Mesenchymal stem cell (in vitro differentiated cells and primary cell): ENCODE data around the gene AACS.
"Not testable (repeated sequence)": the region's sequence is repeated elsewhere in the genome, so short reads cannot be mapped to it uniquely, and the experiment has no call there.

Source experiments
- DNase-seq: peaks from one replicate; pipeline ENCODE4 v3.0.0-alpha.2; 2013
- H2AFZ ChIP-seq: one replicate; pipeline ENCODE4 v1.6.1; 2013; ENCODE audit warnings: low read depth, mild to moderate bottlenecking, control low read depth, inconsistent platforms, low read length, moderate library complexity
- H2AK5ac ChIP-seq: 2 replicates; pipeline ENCODE4 v1.6.1; 2013; ENCODE audit warnings: low read length, moderate library complexity, mild to moderate bottlenecking, inconsistent platforms; ENCODE audit not compliant: severe bottlenecking
- H2BK120ac ChIP-seq: one replicate; pipeline ENCODE4 v1.6.1; 2013; ENCODE audit warnings: low read depth, mild to moderate bottlenecking, inconsistent platforms, low read length, moderate library complexity
- H2BK12ac ChIP-seq, 2 experiments: one replicate each; pipeline ENCODE4 v1.6.1; 2013; ENCODE audit warnings: inconsistent platforms in 2 of 2, low read length in 2 of 2, mild to moderate bottlenecking in 2 of 2, moderate library complexity in 2 of 2, control low read depth in 1 of 2
- H2BK15ac ChIP-seq: one replicate; pipeline ENCODE4 v1.6.1; 2013; ENCODE audit warnings: mild to moderate bottlenecking, low read depth, inconsistent platforms; ENCODE audit not compliant: poor library complexity, severe bottlenecking
- H2BK5ac ChIP-seq: 2 replicates; pipeline ENCODE4 v1.6.1; 2013; ENCODE audit warnings: low read depth, mild to moderate bottlenecking, low read length, control low read depth, inconsistent platforms; ENCODE audit not compliant: poor library complexity, severe bottlenecking
- H3K14ac ChIP-seq, 2 experiments: one replicate each; pipeline ENCODE4 v1.6.1; 2013; ENCODE audit warnings: inconsistent platforms in 2 of 2, low read length in 2 of 2, control low read depth in 1 of 2, mild to moderate bottlenecking in 1 of 2, moderate library complexity in 1 of 2
- H3K18ac ChIP-seq, 2 experiments: one replicate each; pipeline ENCODE4 v1.6.1; 2013; ENCODE audit warnings: inconsistent platforms in 2 of 2, low read length in 2 of 2, control low read depth in 1 of 2, low read depth in 1 of 2, mild to moderate bottlenecking in 1 of 2
- H3K23ac ChIP-seq, 2 experiments: one replicate each; pipeline ENCODE4 v1.6.1; 2013; ENCODE audit warnings: inconsistent platforms in 2 of 2, low read length in 2 of 2, mild to moderate bottlenecking in 2 of 2, moderate library complexity in 2 of 2, control low read depth in 1 of 2
- H3K27ac ChIP-seq: 2 replicates; pipeline ENCODE4 v1.5.1; 2013; ENCODE audit warnings: mild to moderate bottlenecking, moderate library complexity, low read length, control low read depth, inconsistent platforms; ENCODE audit not compliant: poor library complexity, severe bottlenecking
- H3K27me3 ChIP-seq, 2 experiments: 2 replicates each; pipeline versions ENCODE4 v1.6.1 to v1.7.0; 2013; ENCODE audit warnings: low read length in 2 of 2, mild to moderate bottlenecking in 2 of 2, moderate library complexity in 2 of 2, control low read depth in 1 of 2, inconsistent platforms in 1 of 2; ENCODE audit not compliant: control insufficient read depth in 1 of 2, insufficient read depth in 1 of 2
- H3K36me3 ChIP-seq, 2 experiments: 2 replicates each; pipeline versions ENCODE4 v1.6.1 to v1.7.0; 2013; ENCODE audit warnings: low read length in 2 of 2, control low read depth in 1 of 2, inconsistent platforms in 1 of 2, low read depth in 1 of 2, mild to moderate bottlenecking in 1 of 2; ENCODE audit not compliant: insufficient read depth in 2 of 2, control insufficient read depth in 1 of 2
- H3K4ac ChIP-seq, 2 experiments: one replicate each; pipeline ENCODE4 v1.6.1; 2013; ENCODE audit warnings: inconsistent platforms in 2 of 2, low read length in 2 of 2, mild to moderate bottlenecking in 2 of 2, moderate library complexity in 2 of 2, control low read depth in 1 of 2, low read depth in 1 of 2
- H3K4me1 ChIP-seq: 2 replicates; pipeline ENCODE4 v1.6.1; 2013; ENCODE audit warnings: low read depth, low read length, control low read depth; ENCODE audit not compliant: control insufficient read depth, insufficient read depth
- H3K4me2 ChIP-seq: 2 replicates; pipeline ENCODE4 v1.6.1; 2013; ENCODE audit warnings: low read length, mild to moderate bottlenecking, inconsistent platforms; ENCODE audit not compliant: poor library complexity, severe bottlenecking
- H3K4me3 ChIP-seq, 2 experiments: 2 replicates each; pipeline versions ENCODE4 v1.5.1 to v1.7.0; 2013; ENCODE audit warnings: low read length in 2 of 2, mild to moderate bottlenecking in 2 of 2, control low read depth in 1 of 2, low read depth in 1 of 2; ENCODE audit not compliant: insufficient read depth in 1 of 2
- H3K79me1 ChIP-seq: replicated peaks from 2 replicates; pipeline ENCODE4 v1.6.1; 2013; ENCODE audit warnings: mild to moderate bottlenecking, control low read depth, low read length, inconsistent platforms; ENCODE audit not compliant: poor library complexity, severe bottlenecking
- H3K9ac ChIP-seq: 2 replicates; pipeline ENCODE4 v1.7.0; 2013; ENCODE audit warnings: mild to moderate bottlenecking, low read length, moderate library complexity
- H3K9me3 ChIP-seq: 2 replicates; pipeline ENCODE4 v1.7.0; 2013; ENCODE audit warnings: mild to moderate bottlenecking, low read length; ENCODE audit not compliant: control insufficient read depth
- H4K8ac ChIP-seq: one replicate; pipeline ENCODE4 v1.6.1; 2013; ENCODE audit warnings: inconsistent platforms, mild to moderate bottlenecking, low read length, moderate library complexity
- H4K91ac ChIP-seq: one replicate; pipeline ENCODE4 v1.6.1; 2013; ENCODE audit warnings: mild to moderate bottlenecking, low read length, inconsistent platforms
- WGBS: methylation state at CpG from one replicate; pipeline ENCODE4 v1.1.7; 2013; ENCODE audit warnings: mixed read lengths; 5-methylcytosine and 5-hydroxymethylcytosine counted together

Gene AACS

DNA sequence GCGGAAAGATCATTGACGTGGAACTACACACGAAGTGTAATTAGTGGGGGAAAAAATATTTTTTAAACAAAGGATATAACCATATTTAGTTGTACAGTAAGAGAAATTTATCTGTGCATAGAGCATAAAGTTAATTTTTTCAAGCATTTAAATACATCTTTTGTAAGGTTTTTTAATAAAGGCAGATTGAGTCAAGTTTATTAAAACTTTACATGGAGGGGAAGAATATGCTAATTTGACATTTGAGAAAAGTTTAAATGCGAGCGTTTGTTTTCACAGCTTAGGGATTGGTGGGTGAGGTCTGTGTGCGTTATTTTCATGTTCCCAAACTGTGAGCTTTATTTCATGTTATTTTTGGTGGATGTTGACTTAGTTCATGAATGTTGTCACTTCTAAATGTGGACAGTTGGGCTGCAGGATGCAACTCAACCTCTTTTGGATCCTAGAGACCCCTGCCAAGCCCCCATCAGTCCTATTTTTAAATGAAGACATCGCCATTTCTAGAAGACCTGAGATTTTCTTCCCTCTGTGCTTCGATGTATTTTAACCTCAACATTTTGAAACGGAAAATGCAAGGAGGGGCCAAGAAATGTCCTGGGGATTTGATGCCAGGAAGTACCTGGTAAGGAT lies 39.5 kb upstream of the AACS start:
- Histone ChIP-seq H2BK120ac (no peak overlapping the region), H3K9me3 (no peaks in the 10 kb centered on the region), H2AFZ (no peak overlapping the region), H2AK5ac (no peak overlapping the region), H3K36me3 (peaks cover 0 to 9% of the 10 kb centered on the region in 2 experiments), H3K4ac (no peak overlapping the region), H2BK12ac (no peak overlapping the region), H3K4me3 (no peak overlapping the region), H3K79me1 (peaks cover 1% of the 10 kb centered on the region), H3K18ac (no peak overlapping the region), H3K9ac (no peak overlapping the region), H3K23ac (no peak overlapping the region), H3K27ac (no peak overlapping the region), H4K8ac (no peak overlapping the region), H3K27me3 (no peaks in the 10 kb centered on the region), H2BK15ac (no peak overlapping the region), H3K14ac (no peak overlapping the region), H4K91ac (no peak overlapping the region), H3K4me1 (peaks cover 1% of the 10 kb centered on the region), H3K4me2 (no peak overlapping the region), H2BK5ac (no peak overlapping the region)
- WGBS = 96% methylated on average over 7 of the region's 9 CpGs
- no peak for DNase-seq

GRCh38 chr12:125028106-125028505 lies 37.1 kb upstream of the AACS start:
- H3K27me3 ChIP-seq = no peaks in the 10 kb centered on the region
- no peaks in the 10 kb centered on the region for H3K4me1 ChIP-seq
- H2BK120ac ChIP-seq = no peak overlapping the region
- H3K18ac ChIP-seq = no peak overlapping the region
- H2AFZ ChIP-seq = no peak overlapping the region
- no peak overlapping the region for H3K27ac ChIP-seq
- no peak overlapping the region for H2BK12ac ChIP-seq
- H3K36me3 ChIP-seq = peaks cover 0 to 5% of the 10 kb centered on the region in 2 experiments
- H4K91ac ChIP-seq = no peak overlapping the region
- no peak overlapping the region for H3K23ac ChIP-seq
- H3K4me2 ChIP-seq = no peak overlapping the region
- H3K4ac ChIP-seq = no peak overlapping the region
- H2AK5ac ChIP-seq = no peak overlapping the region
- no peak overlapping the region for H3K4me3 ChIP-seq
- no peak for DNase-seq
- no peaks in the 10 kb centered on the region for H3K9me3 ChIP-seq
- H2BK15ac ChIP-seq = no peak overlapping the region
- no peak overlapping the region for H4K8ac ChIP-seq
- WGBS = 100% methylated on average over 6 of the region's 8 CpGs
- no peak overlapping the region for H3K9ac ChIP-seq
- no peak overlapping the region for H2BK5ac ChIP-seq
- no peak overlapping the region for H3K14ac ChIP-seq
- H3K79me1 ChIP-seq = no peaks in the 10 kb centered on the region

GRCh38 chr12:125029761-125030358 lies 35.4 kb upstream of the AACS start:
- Histone ChIP-seq H3K4me3 (no peak overlapping the region), H3K4me2 (no peak overlapping the region), H2AFZ (no peak overlapping the region), H3K9ac (no peak overlapping the region), H3K23ac (no peak overlapping the region), H2BK120ac (no peak overlapping the region), H3K27me3 (no peaks in the 10 kb centered on the region), H2AK5ac (no peak overlapping the region), H3K4ac (no peak overlapping the region), H3K27ac (no peak overlapping the region), H3K79me1 (no peaks in the 10 kb centered on the region), H3K36me3 (peaks cover 0 to 4% of the 10 kb centered on the region in 2 experiments), H2BK12ac (no peak overlapping the region), H2BK5ac (no peak overlapping the region), H3K4me1 (no peaks in the 10 kb centered on the region), H3K9me3 (no peaks in the 10 kb centered on the region), H4K8ac (no peak overlapping the region), H3K14ac (no peak overlapping the region), H4K91ac (no peak overlapping the region), H3K18ac (no peak overlapping the region), H2BK15ac (no peak overlapping the region)
- no peak for DNase-seq
- 82% methylated on average over 7 of the region's 7 CpGs for WGBS

GRCh38 chr12:125031471-125031870 lies 33.8 kb upstream of the AACS start:
- H3K9me3 ChIP-seq, DNase-seq, H2AFZ ChIP-seq, H2BK12ac ChIP-seq, H3K4me2 ChIP-seq, H3K4ac ChIP-seq, H3K4me1 ChIP-seq, H4K8ac ChIP-seq, H3K18ac ChIP-seq, H3K14ac ChIP-seq, H3K9ac ChIP-seq, H3K27me3 ChIP-seq, H3K23ac ChIP-seq, H4K91ac ChIP-seq, H3K79me1 ChIP-seq, H3K27ac ChIP-seq, H2AK5ac ChIP-seq, H3K4me3 ChIP-seq, H2BK15ac ChIP-seq, H2BK5ac ChIP-seq, H2BK120ac ChIP-seq, H3K36me3 ChIP-seq: not testable (repeated sequence)
- 62% methylated on average over 6 of the region's 9 CpGs for WGBS
